Omental fat pad (tissue), 4 donors: ENCODE measurements around the gene TMEM81. TPM values are rescaled to one million over a fixed set of nuclear protein-coding genes. Genes with fewer than 3 reads are reported as not detected.

Experiments
- ATAC-seq: fragments of 150-250 bp; one replicate; pipeline ENCODE4 v1.9.1; 2016; ENCODE audit warnings: mild to moderate bottlenecking, moderate library complexity; ENCODE audit not compliant: low FRiP score
- DNase-seq: peaks from one replicate; pipeline ENCODE4 v3.0.0-alpha.2; 2019; ENCODE audit warnings: low spot score
- total RNA-seq, 4 donors: library from RNA; depleted of rRNA; stranded (reverse); fragments of >200 nt; gene quantifications; one replicate each; pipeline ENCODE4 v1.1.0, GENCODE V29; 2016
- TF ChIP-seq, protein P1 (sequence below), 3 donors: fragments of 450-650 bp; IDR thresholded peaks; one replicate each; pipeline ENCODE4 v1.5.1; 2016 to 2017; ENCODE audit warnings: antibody characterized with exemption in 3 of 3, mild to moderate bottlenecking in 3 of 3, moderate library complexity in 2 of 3

Gene TMEM81
- total RNA-seq, 4 donors from 2014 or later: 1.6 to 3.2 (median 2.3) TPM

GRCh38 chr1:205061227-205061626 is 23.0 kb downstream of the TMEM81 start:
- ATAC-seq (no peak), DNase-seq (no peak)
- TF ChIP-seq, protein P1, sequence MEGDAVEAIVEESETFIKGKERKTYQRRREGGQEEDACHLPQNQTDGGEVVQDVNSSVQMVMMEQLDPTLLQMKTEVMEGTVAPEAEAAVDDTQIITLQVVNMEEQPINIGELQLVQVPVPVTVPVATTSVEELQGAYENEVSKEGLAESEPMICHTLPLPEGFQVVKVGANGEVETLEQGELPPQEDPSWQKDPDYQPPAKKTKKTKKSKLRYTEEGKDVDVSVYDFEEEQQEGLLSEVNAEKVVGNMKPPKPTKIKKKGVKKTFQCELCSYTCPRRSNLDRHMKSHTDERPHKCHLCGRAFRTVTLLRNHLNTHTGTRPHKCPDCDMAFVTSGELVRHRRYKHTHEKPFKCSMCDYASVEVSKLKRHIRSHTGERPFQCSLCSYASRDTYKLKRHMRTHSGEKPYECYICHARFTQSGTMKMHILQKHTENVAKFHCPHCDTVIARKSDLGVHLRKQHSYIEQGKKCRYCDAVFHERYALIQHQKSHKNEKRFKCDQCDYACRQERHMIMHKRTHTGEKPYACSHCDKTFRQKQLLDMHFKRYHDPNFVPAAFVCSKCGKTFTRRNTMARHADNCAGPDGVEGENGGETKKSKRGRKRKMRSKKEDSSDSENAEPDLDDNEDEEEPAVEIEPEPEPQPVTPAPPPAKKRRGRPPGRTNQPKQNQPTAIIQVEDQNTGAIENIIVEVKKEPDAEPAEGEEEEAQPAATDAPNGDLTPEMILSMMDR (IDR thresholded peaks at IDR 0.05): no peak

DNA sequence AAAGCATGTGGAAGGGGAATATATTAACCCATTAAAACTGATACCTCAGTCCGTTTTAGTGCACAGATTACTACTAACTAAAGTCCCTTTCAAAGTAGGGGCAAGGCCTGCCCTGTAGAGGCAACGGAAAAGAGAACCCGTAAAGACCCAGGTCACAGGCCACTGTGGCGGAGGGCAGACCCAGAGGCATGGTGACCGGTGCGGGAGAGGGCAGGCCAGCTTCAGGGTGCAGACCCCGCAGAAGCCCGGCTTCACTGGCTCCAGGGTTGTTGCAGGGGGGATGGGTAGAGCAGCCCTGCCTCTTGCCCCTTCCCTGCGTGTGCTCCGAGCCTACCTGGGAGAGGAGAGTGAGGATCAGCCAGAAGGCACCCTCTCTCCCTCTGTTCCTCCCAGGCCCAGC is 23.5 kb downstream of the TMEM81 start:
- TF ChIP-seq, protein P1 (IDR thresholded peaks at IDR 0.05): no peak
- DNase-seq: no peak
- no peak for ATAC-seq

- TF ChIP-seq, protein P1 (IDR thresholded peaks at IDR 0.05): no peak
- DNase-seq: no peak
- no peak for ATAC-seq
Measured at GRCh38 chr1:205059660-205060059, 24.6 kb downstream of the TMEM81 start.

GRCh38 chr1:205058853-205059252 is 25.4 kb downstream of the TMEM81 start:
- no peak for ATAC-seq
- DNase-seq: no peak
- TF ChIP-seq, protein P1 (IDR thresholded peaks at IDR 0.05): no peak

- TF ChIP-seq, protein P1 (IDR thresholded peaks at IDR 0.05): no peak
- ATAC-seq (no peak), DNase-seq (no peak)
Measured at GRCh38 chr1:205057808-205058575, 26.3 kb downstream of the TMEM81 start.

DNA sequence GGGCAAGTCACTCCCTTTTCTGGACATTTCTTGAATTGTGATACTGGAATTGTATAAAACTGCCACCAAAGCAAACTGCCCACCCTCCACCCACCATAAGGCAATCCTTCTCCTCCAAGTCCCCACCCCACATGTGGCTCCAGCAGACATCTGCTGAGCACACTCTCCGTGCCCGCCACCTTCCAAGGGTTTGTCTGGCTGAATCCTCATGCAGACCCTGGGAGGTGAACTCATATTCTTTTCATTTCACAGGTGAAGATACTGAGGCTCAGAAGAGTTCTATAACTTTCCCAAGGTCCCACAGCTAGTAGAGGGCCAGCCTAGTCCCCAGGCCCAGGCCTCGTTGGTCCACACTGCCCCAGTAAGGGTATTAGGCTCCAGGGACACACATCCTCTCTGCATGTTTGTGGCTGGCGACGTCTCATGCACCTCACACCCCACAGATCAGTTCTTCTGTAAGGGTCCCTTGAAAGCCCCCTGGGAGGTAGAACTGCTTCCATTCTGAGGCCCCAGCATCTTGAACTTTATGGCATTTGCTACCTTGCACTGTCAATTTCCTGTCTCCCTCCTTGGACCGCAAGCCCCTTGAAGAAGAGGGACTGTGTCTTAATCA is 27.2 kb downstream of the TMEM81 start:
- TF ChIP-seq, protein P1 (IDR thresholded peaks at IDR 0.05): no peak
- ATAC-seq (no peak), DNase-seq (no peak)

- DNase-seq (no peak), ATAC-seq (no peak)
- TF ChIP-seq, protein P1 (IDR thresholded peaks at IDR 0.05): no peak
Measured at GRCh38 chr1:205056188-205056611, 28.1 kb downstream of the TMEM81 start.
